ENCODE measurements around the gene TULP1.

GRCh38 chr6:35473075-35473849 lies 39.4 kb downstream of the TULP1 start:
- TF ChIP-seq CTCF (IDR thresholded peaks at IDR 0.05 in 4 of 5, conservative IDR thresholded peaks at IDR 0.05 in 1 of 5) (no peak), POLR2A (IDR thresholded peaks at IDR 0.05) (no peak)

Data from gastrocnemius medialis (tissue), 4 donors.